CD4-positive, alpha-beta T cell treated with Interleukin-21 for 1 hour (primary cell): Measurements from ENCODE around the gene MAP4.
A peak's percentile ranks its signal among the peaks of the same experiment; 100 is the strongest.

Experiments used
- DNase-seq: peaks from one replicate; pipeline ENCODE4 v3.0.0-alpha.2; 2020

MAP4 gene

DNA sequence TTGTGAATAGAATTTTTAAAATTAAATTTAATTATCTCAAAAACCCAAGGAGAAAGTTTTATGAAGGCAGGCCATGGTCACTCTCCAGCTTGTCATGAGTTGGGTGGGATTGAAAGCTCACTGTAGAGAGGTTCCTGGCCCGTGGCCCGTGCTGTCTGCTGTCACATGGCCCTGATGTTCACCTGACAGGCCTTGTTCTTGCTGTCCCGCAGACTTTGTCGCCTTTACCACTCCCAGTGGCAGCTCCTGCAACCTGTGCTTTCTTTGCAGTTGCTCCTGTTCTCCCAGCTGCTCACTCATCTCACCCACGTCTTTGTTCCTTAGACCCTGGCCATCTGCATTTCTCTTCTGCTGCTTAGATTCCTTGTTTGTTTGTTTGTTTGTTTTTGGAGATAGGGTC, 177.7 kb downstream of the MAP4 start:
- no peak for DNase-seq

DNA sequence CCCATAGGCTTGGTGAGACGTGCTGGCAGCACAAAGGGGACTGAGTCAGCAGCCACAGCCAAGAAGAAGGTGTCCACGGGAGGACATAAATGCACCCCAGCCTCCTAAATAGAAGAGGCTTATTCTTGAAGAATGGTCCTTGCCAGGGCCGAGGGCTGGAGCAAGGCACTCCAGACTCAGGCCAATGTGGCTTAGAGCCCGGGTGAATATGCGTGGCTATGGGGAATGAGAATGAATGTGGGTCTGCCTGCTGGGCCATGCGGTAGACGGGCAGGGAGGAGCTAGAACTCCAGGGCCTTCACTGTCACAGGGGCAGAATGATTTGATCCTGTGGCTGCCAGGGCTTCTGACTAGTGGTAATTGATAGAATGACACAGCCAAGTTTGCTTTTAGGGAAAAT, 179.2 kb downstream of the MAP4 start:
- no peak for DNase-seq

DNA sequence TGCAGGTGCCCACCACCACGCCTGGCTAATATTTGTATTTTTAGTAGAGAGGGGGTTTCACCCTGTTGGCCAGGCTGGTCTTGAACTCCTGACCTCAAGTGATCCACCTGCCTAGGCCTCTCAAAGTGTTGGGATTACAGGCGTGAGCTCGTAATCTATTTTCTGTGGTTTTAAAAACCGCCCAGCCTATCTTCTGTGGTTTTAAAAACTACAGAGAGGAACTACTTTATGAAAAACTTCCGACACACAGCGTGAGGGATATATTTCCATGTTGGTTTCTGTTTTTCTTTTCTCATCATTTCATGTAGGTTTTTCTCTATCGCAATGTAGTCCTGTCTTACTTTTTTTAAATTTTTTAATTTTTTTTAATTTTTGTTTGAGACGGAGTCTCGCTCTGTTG, 186.7 kb downstream of the MAP4 start:
- peak; percentile 12 for DNase-seq

- no peak for DNase-seq
Measured at GRCh38 chr3:47825590-47825989, 190.6 kb downstream of the MAP4 start.

DNA sequence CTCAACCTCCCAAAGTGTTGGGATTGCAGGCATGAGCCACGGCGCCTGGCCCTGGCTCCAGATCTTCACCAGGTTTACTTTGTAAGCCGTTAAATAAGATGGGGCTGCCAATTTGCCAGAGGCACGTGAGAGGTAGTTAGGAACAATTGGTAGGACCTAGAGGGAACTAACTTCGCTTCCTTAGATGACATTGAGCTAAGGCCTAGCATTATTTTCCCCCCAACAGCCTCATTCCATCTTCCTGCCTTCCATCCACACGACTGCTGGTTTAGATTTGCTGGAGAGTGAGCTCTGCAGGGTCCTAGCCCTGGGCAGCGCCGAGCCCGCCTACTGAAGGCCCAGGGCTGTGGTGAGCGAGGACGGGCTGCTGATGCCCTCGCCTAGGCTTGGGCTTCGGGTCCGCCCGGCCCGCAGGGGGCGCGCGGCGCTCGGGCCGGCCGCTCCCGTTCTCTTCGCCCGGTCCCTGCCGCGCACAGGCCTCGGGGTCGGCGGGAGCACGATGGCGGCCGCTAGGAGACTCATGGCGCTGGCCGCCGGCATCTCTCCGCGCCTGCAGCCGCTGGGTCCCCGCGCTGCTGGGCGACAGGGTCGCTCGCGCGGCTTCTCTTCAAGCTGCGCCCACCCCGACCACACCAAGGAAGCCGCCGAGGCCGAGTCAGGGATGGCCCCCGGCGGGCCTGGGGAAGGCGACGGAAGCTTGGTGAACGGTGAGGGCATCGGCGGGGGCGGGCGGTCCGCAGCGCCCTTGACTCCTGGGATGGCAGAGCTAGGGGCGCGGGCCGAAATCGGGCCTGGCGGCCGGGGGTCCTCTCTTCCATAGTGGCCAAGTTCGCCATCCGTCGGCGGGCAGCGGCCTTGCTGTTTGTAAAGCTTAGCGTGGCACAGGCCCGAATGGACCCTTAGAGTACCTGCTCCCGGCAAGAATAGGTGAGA, 191.4 kb downstream of the MAP4 start:
- DNase-seq, result peak; percentile 82

- no peak for DNase-seq
Measured at GRCh38 chr3:47817609-47818008, 198.6 kb downstream of the MAP4 start.

- no peak for DNase-seq
Measured at GRCh38 chr3:47813551-47814177, 202.6 kb downstream of the MAP4 start.

- no peak for DNase-seq
Measured at GRCh38 chr3:47804577-47804976, 211.6 kb downstream of the MAP4 start.

- DNase-seq, result no peak
Measured at GRCh38 chr3:47803480-47804025, 212.7 kb downstream of the MAP4 start.

GRCh38 chr3:47802734-47803479, 213.3 kb downstream of the MAP4 start, which contains the start of gene DHX30:
Gene DHX30, plus strand, starts transcription at chr3:47803138. Its CDS starts 7,546 bp downstream, at chr3:47810684.
- peak; percentile 89 for DNase-seq
